ENCODE data around the gene CDH13. TPM values are rescaled to one million over a fixed set of nuclear protein-coding genes. Genes with fewer than 3 reads are reported as not detected.

The CDH13 gene
- total RNA-seq, 1 experiment from 2014 or later, result 49.3 TPM

GRCh38 chr16:83046664-83047063 is 419.9 kb downstream of the CDH13 start:
- Mint-ChIP-seq H3K4me1 (ENCODE audit: insufficient read depth, unreplicated experiment) (peaks cover 12% of the 10 kb centered on the region), H3K9me3 (ENCODE audit: unreplicated experiment) (peaks cover 7% of the 10 kb centered on the region), H3K27me3 (ENCODE audit: insufficient read depth, unreplicated experiment) (no peaks in the 10 kb centered on the region), H3K4me3 (ENCODE audit: unreplicated experiment) (no peak overlapping the region), H3K27ac (ENCODE audit: low read depth, unreplicated experiment) (no peak overlapping the region), H3K36me3 (ENCODE audit: insufficient read depth, unreplicated experiment) (no peaks in the 10 kb centered on the region)
- peak; percentile 36 for DNase-seq (ENCODE audit: unreplicated experiment)
- ChIA-PET POLR2A (no interaction called here), CTCF (no interaction called here)
- no peak for TF ChIP-seq CTCF (IDR thresholded peaks at IDR 0.05; ENCODE audit: unreplicated experiment)
- no TSS peak for BruUV-seq (replicated peaks)
- intact Hi-C loops (cut with micrococcal nuclease), result no loop called here

GRCh38 chr16:83051451-83051850 is 424.7 kb downstream of the CDH13 start:
- Mint-ChIP-seq H3K4me1 (ENCODE audit: insufficient read depth, unreplicated experiment) (peaks cover 12% of the 10 kb centered on the region), H3K4me3 (ENCODE audit: unreplicated experiment) (no peak overlapping the region), H3K27ac (ENCODE audit: low read depth, unreplicated experiment) (no peak overlapping the region), H3K9me3 (ENCODE audit: unreplicated experiment) (peaks cover 7% of the 10 kb centered on the region), H3K36me3 (ENCODE audit: insufficient read depth, unreplicated experiment) (peaks cover 7% of the 10 kb centered on the region), H3K27me3 (ENCODE audit: insufficient read depth, unreplicated experiment) (no peaks in the 10 kb centered on the region)
- ChIA-PET CTCF (no interaction called here), POLR2A (no interaction called here)
- no TSS peak for BruUV-seq (replicated peaks)
- no peak for DNase-seq (ENCODE audit: unreplicated experiment)
- intact Hi-C loops (cut with micrococcal nuclease), result no loop called here
- TF ChIP-seq CTCF (IDR thresholded peaks at IDR 0.05; ENCODE audit: unreplicated experiment), result no peak

- ChIA-PET CTCF (no interaction called here), POLR2A (no interaction called here)
- H3K9me3 Mint-ChIP-seq (ENCODE audit: unreplicated experiment), result peaks cover 7% of the 10 kb centered on the region
These were observed 427.5 kb downstream of the CDH13 start for GRCh38 chr16:83054283-83054682.

GRCh38 chr16:83058376-83058775 is 431.6 kb downstream of the CDH13 start:
- intact Hi-C loops (cut with micrococcal nuclease), result no loop called here
- H3K27ac Mint-ChIP-seq (ENCODE audit: low read depth, unreplicated experiment), result no peak overlapping the region
- no peak for TF ChIP-seq CTCF (IDR thresholded peaks at IDR 0.05; ENCODE audit: unreplicated experiment)
- CTCF ChIA-PET, result interaction anchor here (0.9 kb wide), 1 partner anchor 388 kb away, joined by 3 read pairs; no protein-coding TSS in a partner anchor
- DNase-seq (ENCODE audit: unreplicated experiment), result no peak
- H3K36me3 Mint-ChIP-seq (ENCODE audit: insufficient read depth, unreplicated experiment), result peaks cover 8% of the 10 kb centered on the region
- H3K9me3 Mint-ChIP-seq (ENCODE audit: unreplicated experiment), result no peaks in the 10 kb centered on the region
- BruUV-seq (replicated peaks), result no TSS peak
- H3K4me1 Mint-ChIP-seq (ENCODE audit: insufficient read depth, unreplicated experiment), result no peaks in the 10 kb centered on the region
- H3K27me3 Mint-ChIP-seq (ENCODE audit: insufficient read depth, unreplicated experiment), result no peaks in the 10 kb centered on the region
- H3K4me3 Mint-ChIP-seq (ENCODE audit: unreplicated experiment), result no peak overlapping the region
- POLR2A ChIA-PET, result interaction anchor here (0.5 kb wide), 1 partner anchor 436 kb away, joined by 3 read pairs; no protein-coding TSS in a partner anchor

More at GRCh38 chr16:83054283-83054682, 427.5 kb downstream of the CDH13 start:
- Mint-ChIP-seq H3K4me1 (ENCODE audit: insufficient read depth, unreplicated experiment) (no peaks in the 10 kb centered on the region), H3K27me3 (ENCODE audit: insufficient read depth, unreplicated experiment) (no peaks in the 10 kb centered on the region), H3K4me3 (ENCODE audit: unreplicated experiment) (no peak overlapping the region), H3K36me3 (ENCODE audit: insufficient read depth, unreplicated experiment) (peaks cover 13% of the 10 kb centered on the region), H3K27ac (ENCODE audit: low read depth, unreplicated experiment) (no peak overlapping the region)
- intact Hi-C loops (cut with micrococcal nuclease), result no loop called here
- DNase-seq (ENCODE audit: unreplicated experiment), result no peak
- BruUV-seq (replicated peaks), result no TSS peak
- TF ChIP-seq CTCF (IDR thresholded peaks at IDR 0.05; ENCODE audit: unreplicated experiment), result no peak

Data from MCF 10A (cell line).